ENCODE measurements around the gene PDGFD. TPM values are rescaled to one million over a fixed set of nuclear protein-coding genes. Genes with fewer than 3 reads are reported as not detected.
A peak's percentile ranks its signal among the peaks of the same experiment; 100 is the strongest.

PDGFD gene
- total and polyA plus RNA-seq, 2 donors (not counting 1 experiment from before 2014, with no cell fraction given): 0.07 to 0.71 TPM

- WGBS (ENCODE audit: insufficient coverage): 10% methylated on average over 1 of the region's 2 CpGs
- Histone ChIP-seq H2AFZ (ENCODE audit: insufficient read depth, low read depth, low read length, poor library complexity, severe bottlenecking) (peak overlapping the region; percentile 2), H3K27me3 (replicated peaks in 1 of 4; ENCODE audit: control extremely low read depth in 1 of 4, control insufficient read depth in 3 of 4, insufficient read depth in 4 of 4, low read length in 3 of 4) (no peaks in the 10 kb centered on the region)
These were observed 260.2 kb downstream of the PDGFD start for GRCh38 chr11:103903621-103904323.

DNA sequence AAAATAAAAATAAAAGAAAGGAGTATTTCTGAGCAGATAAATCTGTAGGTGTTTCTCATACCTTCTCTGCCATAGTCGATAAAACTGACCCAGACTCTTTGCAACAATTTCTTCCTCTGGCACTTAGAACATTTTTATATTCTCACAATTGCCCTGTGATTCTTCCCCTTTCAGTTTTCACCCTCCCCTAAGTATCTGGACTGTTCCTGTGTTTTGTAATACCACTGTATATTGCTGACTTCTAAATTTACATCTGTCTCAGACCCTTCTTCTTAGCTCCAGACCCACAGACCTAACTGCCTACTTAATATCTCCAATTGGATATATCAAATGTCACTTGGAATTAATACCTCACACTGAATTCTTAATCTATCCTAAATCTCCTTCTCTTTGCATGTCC is 261.0 kb downstream of the PDGFD start:
- TF ChIP-seq, protein P1, sequence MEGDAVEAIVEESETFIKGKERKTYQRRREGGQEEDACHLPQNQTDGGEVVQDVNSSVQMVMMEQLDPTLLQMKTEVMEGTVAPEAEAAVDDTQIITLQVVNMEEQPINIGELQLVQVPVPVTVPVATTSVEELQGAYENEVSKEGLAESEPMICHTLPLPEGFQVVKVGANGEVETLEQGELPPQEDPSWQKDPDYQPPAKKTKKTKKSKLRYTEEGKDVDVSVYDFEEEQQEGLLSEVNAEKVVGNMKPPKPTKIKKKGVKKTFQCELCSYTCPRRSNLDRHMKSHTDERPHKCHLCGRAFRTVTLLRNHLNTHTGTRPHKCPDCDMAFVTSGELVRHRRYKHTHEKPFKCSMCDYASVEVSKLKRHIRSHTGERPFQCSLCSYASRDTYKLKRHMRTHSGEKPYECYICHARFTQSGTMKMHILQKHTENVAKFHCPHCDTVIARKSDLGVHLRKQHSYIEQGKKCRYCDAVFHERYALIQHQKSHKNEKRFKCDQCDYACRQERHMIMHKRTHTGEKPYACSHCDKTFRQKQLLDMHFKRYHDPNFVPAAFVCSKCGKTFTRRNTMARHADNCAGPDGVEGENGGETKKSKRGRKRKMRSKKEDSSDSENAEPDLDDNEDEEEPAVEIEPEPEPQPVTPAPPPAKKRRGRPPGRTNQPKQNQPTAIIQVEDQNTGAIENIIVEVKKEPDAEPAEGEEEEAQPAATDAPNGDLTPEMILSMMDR (IDR thresholded peaks at IDR 0.05): no peak
- TF ChIP-seq EZH2 (IDR thresholded peaks at IDR 0.05; ENCODE audit: borderline replicate concordance, insufficient read depth, low read depth, low read length, poor library complexity, severe bottlenecking): no peak
- no peaks in the 10 kb centered on the region for H3K27me3 Mint-ChIP-seq
- Histone ChIP-seq H3K9ac (ENCODE audit: low read length) (no peak overlapping the region), H3K27me3 (replicated peaks in 1 of 4; ENCODE audit: control extremely low read depth in 1 of 4, control insufficient read depth in 3 of 4, insufficient read depth in 4 of 4, low read length in 3 of 4) (no peaks in the 10 kb centered on the region), H3K4me3 (ENCODE audit: control extremely low read depth in 1 of 5, extremely low read depth in 1 of 5, insufficient read depth in 1 of 5, low read depth in 2 of 5, low read length in 4 of 5) (no peak overlapping the region), H3K4me2 (replicated peaks; ENCODE audit: low read depth, low read length, poor library complexity, severe bottlenecking) (peak overlapping the region; percentile 63), H3K9me3 (ENCODE audit: control extremely low read depth in 1 of 3, control insufficient read depth in 2 of 3, insufficient read depth in 1 of 3, low read length in 2 of 3) (no peaks in the 10 kb centered on the region), H3K4me1 (ENCODE audit: control insufficient read depth in 2 of 2, insufficient read depth in 2 of 2, low read length in 2 of 2) (peaks cover 55 to 58% of the 10 kb centered on the region in 2 donors), H3K36me3 (replicated peaks in 1 of 2; ENCODE audit: control extremely low read depth in 1 of 2, control insufficient read depth in 1 of 2, extremely low read depth in 1 of 2, insufficient read depth in 2 of 2, low read length in 1 of 2) (no peaks in the 10 kb centered on the region), H2AFZ (ENCODE audit: insufficient read depth, low read depth, low read length, poor library complexity, severe bottlenecking) (no peak overlapping the region), H3K79me2 (ENCODE audit: control insufficient read depth, insufficient read depth, low read length) (no peaks in the 10 kb centered on the region), H4K20me1 (ENCODE audit: control insufficient read depth, insufficient read depth, low read length, poor library complexity, severe bottlenecking) (no peaks in the 10 kb centered on the region), H3K27ac (ENCODE audit: low read length in 2 of 2) (no peak overlapping the region)
- intact Hi-C loops (cut with micrococcal nuclease): no loop called here
- peaks cover 29% of the 10 kb centered on the region for H3K4me1 Mint-ChIP-seq
- ChIA-PET CTCF (no interaction called here), POLR2A (no interaction called here)
- DNase-seq (no peak), ATAC-seq (ENCODE audit: low read depth) (no peak)
- H3K27ac Mint-ChIP-seq: no peak overlapping the region
- no peaks in the 10 kb centered on the region for H3K9me3 Mint-ChIP-seq (ENCODE audit: insufficient read depth)
- H3K4me3 Mint-ChIP-seq: no peak overlapping the region
- 20% methylated on average over 1 of the region's 1 CpG for WGBS (ENCODE audit: insufficient coverage)

More at GRCh38 chr11:103903621-103904323, 260.2 kb downstream of the PDGFD start:
- no peaks in the 10 kb centered on the region for H3K9me3 ChIP-seq (ENCODE audit: control extremely low read depth in 1 of 3, control insufficient read depth in 2 of 3, insufficient read depth in 1 of 3, low read length in 2 of 3)
- ChIA-PET POLR2A (no interaction called here), CTCF (no interaction called here)
- no peaks in the 10 kb centered on the region for H4K20me1 ChIP-seq (ENCODE audit: control insufficient read depth, insufficient read depth, low read length, poor library complexity, severe bottlenecking)
- Mint-ChIP-seq H3K27me3 (no peaks in the 10 kb centered on the region), H3K9me3 (ENCODE audit: insufficient read depth) (no peaks in the 10 kb centered on the region), H3K4me3 (no peak overlapping the region), H3K4me1 (peaks cover 24% of the 10 kb centered on the region), H3K27ac (no peak overlapping the region)
- peak overlapping the region in 1 of 2 donors; percentile 14 for H3K27ac ChIP-seq (ENCODE audit: low read length in 2 of 2)
- no peak for TF ChIP-seq EZH2 (IDR thresholded peaks at IDR 0.05; ENCODE audit: borderline replicate concordance, insufficient read depth, low read depth, low read length, poor library complexity, severe bottlenecking)
- TF ChIP-seq, protein P1 (IDR thresholded peaks at IDR 0.05): no peak
- H3K4me2 ChIP-seq (replicated peaks; ENCODE audit: low read depth, low read length, poor library complexity, severe bottlenecking): peak overlapping the region; percentile 63
- H3K4me3 ChIP-seq (ENCODE audit: control extremely low read depth in 1 of 5, extremely low read depth in 1 of 5, insufficient read depth in 1 of 5, low read depth in 2 of 5, low read length in 4 of 5): peak overlapping the region in 2 of 5 experiments; percentile 1 to 38
- intact Hi-C loops (cut with micrococcal nuclease): no loop called here
- peak overlapping the region; percentile 11 for H3K9ac ChIP-seq (ENCODE audit: low read length)
- ATAC-seq (ENCODE audit: low read depth) (peak; percentile 84), DNase-seq (peak; percentile 53)
- H3K36me3 ChIP-seq (replicated peaks in 1 of 2; ENCODE audit: control extremely low read depth in 1 of 2, control insufficient read depth in 1 of 2, extremely low read depth in 1 of 2, insufficient read depth in 2 of 2, low read length in 1 of 2): no peaks in the 10 kb centered on the region
- peaks cover 51 to 53% of the 10 kb centered on the region in 2 donors for H3K4me1 ChIP-seq (ENCODE audit: control insufficient read depth in 2 of 2, insufficient read depth in 2 of 2, low read length in 2 of 2)
- H3K79me2 ChIP-seq (ENCODE audit: control insufficient read depth, insufficient read depth, low read length): no peaks in the 10 kb centered on the region

Data from B cell (primary cell).